ENCODE results near the gene TNFRSF14. TPM values are rescaled to one million over a fixed set of nuclear protein-coding genes. Genes with fewer than 3 reads are reported as not detected.
A peak's percentile ranks its signal among the peaks of the same experiment; 100 is the strongest.

The TNFRSF14 gene
- total RNA-seq, 2 experiments from 2014 or later: 15.7 to 18.5 TPM

DNA sequence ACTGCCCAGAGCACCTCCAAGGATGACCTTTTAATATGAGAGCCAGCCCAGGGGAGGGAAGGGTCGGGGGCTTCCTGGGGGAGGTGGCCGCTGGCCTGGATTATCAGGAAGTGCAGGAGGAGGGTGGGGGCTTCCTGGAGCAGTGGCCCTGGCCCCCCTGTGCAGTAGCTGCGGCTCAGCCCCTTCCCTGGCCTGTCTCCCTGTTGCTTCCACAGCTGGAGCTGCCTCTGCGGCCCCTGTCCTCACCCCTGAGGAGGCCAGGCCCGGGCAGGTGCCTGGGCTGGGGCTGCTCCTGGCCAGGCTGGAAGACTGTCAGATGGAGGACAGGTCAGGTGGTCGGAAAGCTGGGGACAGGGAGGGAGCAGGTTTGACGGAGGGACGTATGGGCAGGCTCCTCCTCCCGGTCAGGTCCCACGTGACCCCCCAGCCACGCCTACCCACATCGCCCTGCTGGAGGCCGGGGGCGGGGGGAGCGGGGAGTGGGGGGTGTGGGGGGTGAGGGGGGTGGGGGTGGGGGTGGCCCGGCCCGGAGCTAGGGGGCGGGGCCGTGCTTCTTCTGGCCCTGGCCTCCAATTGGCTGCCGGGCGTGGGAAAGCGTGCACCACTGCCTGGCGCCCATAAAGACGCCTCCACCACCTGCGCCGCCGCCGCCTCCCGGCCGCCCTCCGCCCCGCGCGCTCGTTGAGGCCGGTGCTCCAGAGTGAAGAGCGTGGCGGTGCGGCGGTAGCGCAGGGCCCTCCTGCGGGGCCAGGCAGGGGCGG is 10.2 kb upstream of the TNFRSF14 start:
- POLR2A ChIA-PET: interaction anchor here (0.6 to 3.7 kb wide), 4 partner anchors 19 to 780 kb away, joined by 3 to 15 read pairs (median 7); partner anchors contain the start of gene PANK4
- peak overlapping the region; percentile 92 for H3K27ac ChIP-seq (ENCODE audit: low read depth, low read length, poor library complexity, severe bottlenecking)
- TF ChIP-seq, protein P1, sequence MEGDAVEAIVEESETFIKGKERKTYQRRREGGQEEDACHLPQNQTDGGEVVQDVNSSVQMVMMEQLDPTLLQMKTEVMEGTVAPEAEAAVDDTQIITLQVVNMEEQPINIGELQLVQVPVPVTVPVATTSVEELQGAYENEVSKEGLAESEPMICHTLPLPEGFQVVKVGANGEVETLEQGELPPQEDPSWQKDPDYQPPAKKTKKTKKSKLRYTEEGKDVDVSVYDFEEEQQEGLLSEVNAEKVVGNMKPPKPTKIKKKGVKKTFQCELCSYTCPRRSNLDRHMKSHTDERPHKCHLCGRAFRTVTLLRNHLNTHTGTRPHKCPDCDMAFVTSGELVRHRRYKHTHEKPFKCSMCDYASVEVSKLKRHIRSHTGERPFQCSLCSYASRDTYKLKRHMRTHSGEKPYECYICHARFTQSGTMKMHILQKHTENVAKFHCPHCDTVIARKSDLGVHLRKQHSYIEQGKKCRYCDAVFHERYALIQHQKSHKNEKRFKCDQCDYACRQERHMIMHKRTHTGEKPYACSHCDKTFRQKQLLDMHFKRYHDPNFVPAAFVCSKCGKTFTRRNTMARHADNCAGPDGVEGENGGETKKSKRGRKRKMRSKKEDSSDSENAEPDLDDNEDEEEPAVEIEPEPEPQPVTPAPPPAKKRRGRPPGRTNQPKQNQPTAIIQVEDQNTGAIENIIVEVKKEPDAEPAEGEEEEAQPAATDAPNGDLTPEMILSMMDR (conservative IDR thresholded peaks at IDR 0.05; ENCODE audit: low read length): no peak
- no peak for TF ChIP-seq EZH2phosphoT487 (IDR thresholded peaks at IDR 0.05; ENCODE audit: borderline replicate concordance, low read depth, low read length)
- H3K4me1 ChIP-seq (ENCODE audit: insufficient read depth, low read length, poor library complexity, severe bottlenecking): peaks cover 44% of the 10 kb centered on the region
- H3K4me2 ChIP-seq (ENCODE audit: low read length): peak overlapping the region; percentile 94
- peak; percentile 93 for DNase-seq (ENCODE audit: low spot score)
- CTCF ChIA-PET (ENCODE audit: unreplicated experiment): no interaction called here
- intact Hi-C loops (cut with micrococcal nuclease; ENCODE audit: unreplicated experiment): loop anchor here (1.0 to 5.0 kb wide), 2 partner anchors 50 to 114 kb away; no protein-coding TSS in a partner anchor
- H2AFZ ChIP-seq (ENCODE audit: low read length): peak overlapping the region; percentile 28; the same call in 1 of the 2 replicates
- peak overlapping the region; percentile 76 for H3K4me3 ChIP-seq (ENCODE audit: low read depth, low read length, poor library complexity, severe bottlenecking)
- H3K36me3 ChIP-seq (ENCODE audit: insufficient read depth, low read length): no peaks in the 10 kb centered on the region
- H4K20me1 ChIP-seq (ENCODE audit: insufficient read depth, low read length): no peaks in the 10 kb centered on the region
- BruUV-seq (replicated peaks): no TSS peak
- H3K9me2 ChIP-seq (ENCODE audit: insufficient read depth, low read length): no peaks in the 10 kb centered on the region
- no peaks in the 10 kb centered on the region for H3K9me3 ChIP-seq (ENCODE audit: low read length)
- no peaks in the 10 kb centered on the region for H3K79me2 ChIP-seq (ENCODE audit: insufficient read depth, low read depth, low read length)

DNA sequence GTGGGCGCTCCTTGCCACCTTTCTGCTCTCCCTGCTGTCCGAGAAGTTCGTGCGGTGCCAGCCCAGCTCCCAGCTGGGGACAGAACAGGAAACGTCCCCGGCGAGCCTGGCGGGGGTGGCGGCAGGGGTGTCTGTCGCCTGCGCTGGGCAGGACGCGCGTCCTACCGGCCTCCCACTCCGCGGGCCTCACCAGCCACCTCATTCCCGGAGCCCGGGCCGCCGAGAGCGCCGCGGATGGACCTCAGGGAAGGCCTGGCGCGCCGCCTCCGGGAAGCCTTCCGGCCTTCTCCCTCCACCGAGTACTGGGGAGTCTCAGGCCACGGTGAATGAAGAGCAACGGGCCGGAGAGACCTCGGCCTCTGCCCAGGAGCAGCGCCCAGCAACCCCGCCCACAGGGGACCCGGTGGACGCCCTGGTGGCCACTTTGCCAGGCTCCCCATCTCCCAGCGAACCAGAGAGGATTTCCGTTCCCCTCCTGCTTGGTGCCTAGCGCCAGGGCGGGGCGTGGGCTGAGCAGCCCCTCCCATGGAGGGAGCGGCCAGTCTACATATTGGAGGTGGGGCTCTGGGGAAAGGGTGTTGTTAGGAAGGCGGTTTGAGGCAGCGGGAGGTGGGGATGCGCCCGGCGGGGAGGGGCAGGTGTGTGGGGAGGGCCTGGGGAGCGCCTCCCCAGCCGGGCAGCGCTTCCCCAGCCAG is 9.5 kb upstream of the TNFRSF14 start:
- peak overlapping the region; percentile 92 for H3K27ac ChIP-seq (ENCODE audit: low read depth, low read length, poor library complexity, severe bottlenecking)
- peaks cover 44% of the 10 kb centered on the region for H3K4me1 ChIP-seq (ENCODE audit: insufficient read depth, low read length, poor library complexity, severe bottlenecking)
- H4K20me1 ChIP-seq (ENCODE audit: insufficient read depth, low read length): no peaks in the 10 kb centered on the region
- peak overlapping the region; percentile 24; the same call in 1 of the 2 replicates for H2AFZ ChIP-seq (ENCODE audit: low read length)
- H3K9me2 ChIP-seq (ENCODE audit: insufficient read depth, low read length): no peaks in the 10 kb centered on the region
- H3K4me2 ChIP-seq (ENCODE audit: low read length): peak overlapping the region; percentile 94
- no peaks in the 10 kb centered on the region for H3K36me3 ChIP-seq (ENCODE audit: insufficient read depth, low read length)
- no peak for TF ChIP-seq EZH2phosphoT487 (IDR thresholded peaks at IDR 0.05; ENCODE audit: borderline replicate concordance, low read depth, low read length)
- TF ChIP-seq, protein P1 (conservative IDR thresholded peaks at IDR 0.05; ENCODE audit: low read length): no peak
- H3K4me3 ChIP-seq (ENCODE audit: low read depth, low read length, poor library complexity, severe bottlenecking): peak overlapping the region; percentile 76
- intact Hi-C loops (cut with micrococcal nuclease; ENCODE audit: unreplicated experiment): loop anchor here (1.0 to 5.0 kb wide), 3 partner anchors 20 to 114 kb away; partner anchors contain the start of gene PANK4
- ChIA-PET POLR2A (interaction anchor here (0.6 to 3.7 kb wide), 4 partner anchors 20 to 155 kb away, joined by 3 to 15 read pairs (median 8); partner anchors contain the start of genes MORN1 and PANK4), CTCF (ENCODE audit: unreplicated experiment) (interaction anchor here (0.8 kb wide), 1 partner anchor 130 kb away, joined by 3 read pairs; no protein-coding TSS in a partner anchor)
- BruUV-seq (replicated peaks): no TSS peak
- H3K79me2 ChIP-seq (ENCODE audit: insufficient read depth, low read depth, low read length): no peaks in the 10 kb centered on the region
- peak; percentile 88 for DNase-seq (ENCODE audit: low spot score)
- H3K9me3 ChIP-seq (ENCODE audit: low read length): no peaks in the 10 kb centered on the region
